Tibial nerve (tissue), 4 donors: Measurements from ENCODE around the gene INTS6L. TPM values are rescaled to one million over a fixed set of nuclear protein-coding genes. Genes with fewer than 3 reads are reported as not detected.

ENCODE experiments used
- DNase-seq, 2 donors: peaks; one replicate each; pipeline ENCODE4 v3.0.0-alpha.2; 2019; ENCODE audit warnings: low spot score in 2 of 2
- H3K27ac ChIP-seq, 4 donors: fragments of 200-600 bp; sonication (generic) in 3 of 4; one replicate each; pipeline ENCODE4 v1.5.1; 2017 to 2019; ENCODE audit warnings: mild to moderate bottlenecking in 1 of 4
- H3K27me3 ChIP-seq, 2 donors: fragments of 200-600 bp; sonication (generic) in 1 of 2; one replicate each; pipeline versions ENCODE4 v1.5.1 to v1.6.0; 2017 to 2019
- H3K36me3 ChIP-seq, 3 donors: fragments of 200-600 bp; sonication (generic); one replicate each; pipeline ENCODE4 v1.5.1; 2018 to 2019
- H3K4me1 ChIP-seq, 4 donors: fragments of 200-600 bp; sonication (generic) in 3 of 4; one replicate each; pipeline ENCODE4 v1.5.1; 2017 to 2019
- H3K4me3 ChIP-seq, 4 donors: fragments of 200-600 bp; sonication (generic) in 3 of 4; one replicate each; pipeline ENCODE4 v1.5.1; 2017 to 2019; ENCODE audit warnings: mild to moderate bottlenecking in 1 of 4, moderate library complexity in 1 of 4
- H3K9me3 ChIP-seq, 4 donors: fragments of 200-600 bp; sonication (generic) in 3 of 4; one replicate each; pipeline ENCODE4 v1.5.1; 2017 to 2019
- CTCF ChIP-seq, 5 experiments: fragments of 200-600 bp in 3 of 5; fragments of 450-650 bp in 2 of 5; sonication (generic) in 3 of 5; IDR thresholded peaks; one replicate each; pipeline ENCODE4 v1.5.1; 2016 to 2019; ENCODE audit warnings: antibody characterized with exemption in 5 of 5, mild to moderate bottlenecking in 3 of 5, moderate library complexity in 2 of 5
- EP300 ChIP-seq, 2 donors: sonication (generic); formaldehyde crosslinking; IDR thresholded peaks; one replicate each; pipeline ENCODE4 v1.6.1; 2017; ENCODE audit warnings: antibody characterized with exemption in 2 of 2, mild to moderate bottlenecking in 1 of 2
- POLR2A ChIP-seq, 2 donors: fragments of 450-650 bp; IDR thresholded peaks; one replicate each; pipeline ENCODE4 v1.6.1; 2017; ENCODE audit warnings: antibody characterized with exemption in 2 of 2, mild to moderate bottlenecking in 2 of 2, moderate library complexity in 2 of 2
- WGBS, 2 donors: methylation state at CpG; one replicate each; pipeline ENCODE4 v1.1.5; 2018; 5-methylcytosine and 5-hydroxymethylcytosine counted together
- total RNA-seq, 4 donors: library from RNA; depleted of rRNA; stranded (reverse); fragments of >200 nt; gene quantifications; one replicate each; pipeline ENCODE4 v1.1.0, GENCODE V29; 2016

Gene INTS6L
- total RNA-seq, 4 donors from 2014 or later = 12.1 to 34.3 (median 13.9) TPM

GRCh38 chrX:135522878-135523693 is 2.6 kb downstream of the INTS6L start:
- peaks cover 0 to 4% (median 0%) of the 10 kb centered on the region in 4 donors for H3K4me1 ChIP-seq
- no peak for TF ChIP-seq CTCF (IDR thresholded peaks at IDR 0.05)
- no peak for TF ChIP-seq EP300 (IDR thresholded peaks at IDR 0.05)
- TF ChIP-seq POLR2A (IDR thresholded peaks at IDR 0.05) = no peak
- 82 to 86% methylated on average over 20 of the region's 20 CpGs for WGBS, 2 donors
- H3K27me3 ChIP-seq = no peaks in the 10 kb centered on the region
- no peaks in the 10 kb centered on the region for H3K9me3 ChIP-seq
- peak overlapping the region in 1 of 4 donors; percentile 88 for H3K4me3 ChIP-seq
- no peak for DNase-seq
- peak overlapping the region in 1 of 4 donors; percentile 98 for H3K27ac ChIP-seq
- no peaks in the 10 kb centered on the region for H3K36me3 ChIP-seq

GRCh38 chrX:135528254-135528653 is 7.8 kb downstream of the INTS6L start:
- Histone ChIP-seq H3K27ac (no peak overlapping the region), H3K36me3 (no peaks in the 10 kb centered on the region), H3K4me1 (no peaks in the 10 kb centered on the region), H3K4me3 (no peak overlapping the region), H3K27me3 (peaks cover 0 to 9% of the 10 kb centered on the region in 2 donors), H3K9me3 (no peaks in the 10 kb centered on the region)
- 59 to 74% methylated on average over 5 of the region's 5 CpGs for WGBS, 2 donors
- TF ChIP-seq POLR2A (IDR thresholded peaks at IDR 0.05) = no peak
- TF ChIP-seq EP300 (IDR thresholded peaks at IDR 0.05) = no peak
- TF ChIP-seq CTCF (IDR thresholded peaks at IDR 0.05) = no peak
- no peak for DNase-seq

- H3K9me3 ChIP-seq = no peaks in the 10 kb centered on the region
- TF ChIP-seq POLR2A (IDR thresholded peaks at IDR 0.05) = no peak
- no peak for TF ChIP-seq CTCF (IDR thresholded peaks at IDR 0.05)
- TF ChIP-seq EP300 (IDR thresholded peaks at IDR 0.05) = no peak
These were observed 8.3 kb downstream of the INTS6L start for GRCh38 chrX:135528756-135529155.

GRCh38 chrX:135530097-135530496 is 9.6 kb downstream of the INTS6L start:
- 82 to 93% methylated on average over 1 of the region's 1 CpG for WGBS, 2 donors
- Histone ChIP-seq H3K4me1 (no peaks in the 10 kb centered on the region), H3K27ac (no peak overlapping the region), H3K27me3 (peaks cover 0 to 9% of the 10 kb centered on the region in 2 donors), H3K9me3 (no peaks in the 10 kb centered on the region), H3K4me3 (no peak overlapping the region), H3K36me3 (no peaks in the 10 kb centered on the region)
- no peak for DNase-seq
- no peak for TF ChIP-seq EP300 (IDR thresholded peaks at IDR 0.05)
- no peak for TF ChIP-seq CTCF (IDR thresholded peaks at IDR 0.05)

More at GRCh38 chrX:135528756-135529155, 8.3 kb downstream of the INTS6L start:
- H3K27me3 ChIP-seq = peaks cover 0 to 9% of the 10 kb centered on the region in 2 donors
- no peak overlapping the region for H3K4me3 ChIP-seq
- WGBS, 2 donors = 42 to 55% methylated on average over 3 of the region's 3 CpGs
- DNase-seq = no peak
- no peaks in the 10 kb centered on the region for H3K4me1 ChIP-seq
- no peak overlapping the region for H3K27ac ChIP-seq
- no peaks in the 10 kb centered on the region for H3K36me3 ChIP-seq

GRCh38 chrX:135531813-135532212 is 11.4 kb downstream of the INTS6L start:
- no peak for DNase-seq
- Histone ChIP-seq H3K4me3 (no peak overlapping the region), H3K4me1 (no peaks in the 10 kb centered on the region), H3K27ac (no peak overlapping the region), H3K36me3 (no peaks in the 10 kb centered on the region), H3K27me3 (peaks cover 0 to 9% of the 10 kb centered on the region in 2 donors), H3K9me3 (no peaks in the 10 kb centered on the region)
- WGBS, 2 donors = 17 to 38% methylated on average over 1 of the region's 1 CpG
- TF ChIP-seq EP300 (IDR thresholded peaks at IDR 0.05) (no peak), POLR2A (IDR thresholded peaks at IDR 0.05) (no peak), CTCF (IDR thresholded peaks at IDR 0.05) (no peak)
